Measurements from ENCODE around the gene ADH1C. TPM values are rescaled to one million over a fixed set of nuclear protein-coding genes. Genes with fewer than 3 reads are reported as not detected.

Gene ADH1C
- total and polyA plus RNA-seq, 2 experiments from 2014 or later: 4.4 to 13.7 TPM

DNA sequence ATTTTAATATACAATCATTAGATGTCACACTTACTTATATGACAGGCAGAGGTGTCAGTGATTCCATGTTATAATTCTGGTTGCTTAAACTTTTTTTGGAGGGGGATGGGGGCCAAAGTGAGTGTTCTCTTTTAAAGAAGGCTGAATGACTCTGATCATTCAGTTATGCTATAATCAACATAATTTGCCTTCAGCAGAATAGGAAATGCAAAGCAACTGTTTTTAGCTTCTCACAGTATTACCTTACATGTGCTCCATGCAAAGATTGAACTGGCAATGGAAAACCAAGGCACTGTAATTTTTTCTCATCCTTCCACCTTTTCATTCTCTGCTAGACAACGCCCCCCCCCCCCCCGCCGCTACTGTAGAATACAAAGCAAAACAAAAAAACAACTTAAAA lies 13.4 kb downstream of the ADH1C start:
- Histone ChIP-seq H3K27me3 (no peaks in the 10 kb centered on the region), H3K27ac (no peak overlapping the region), H4K20me1 (ENCODE audit: insufficient read depth, poor library complexity, severe bottlenecking) (no peaks in the 10 kb centered on the region), H3K4me3 (no peak overlapping the region), H3K4me1 (ENCODE audit: insufficient read depth) (no peaks in the 10 kb centered on the region), H3K9me3 (ENCODE audit: low read depth) (no peaks in the 10 kb centered on the region), H3K4me2 (no peak overlapping the region), H3K9me2 (replicated peaks; ENCODE audit: insufficient read depth) (no peaks in the 10 kb centered on the region), H3K36me3 (replicated peaks; ENCODE audit: insufficient read depth, low read depth) (no peaks in the 10 kb centered on the region), H2AFZ (no peak overlapping the region), H3K79me2 (no peaks in the 10 kb centered on the region)
- TF ChIP-seq, protein P1, sequence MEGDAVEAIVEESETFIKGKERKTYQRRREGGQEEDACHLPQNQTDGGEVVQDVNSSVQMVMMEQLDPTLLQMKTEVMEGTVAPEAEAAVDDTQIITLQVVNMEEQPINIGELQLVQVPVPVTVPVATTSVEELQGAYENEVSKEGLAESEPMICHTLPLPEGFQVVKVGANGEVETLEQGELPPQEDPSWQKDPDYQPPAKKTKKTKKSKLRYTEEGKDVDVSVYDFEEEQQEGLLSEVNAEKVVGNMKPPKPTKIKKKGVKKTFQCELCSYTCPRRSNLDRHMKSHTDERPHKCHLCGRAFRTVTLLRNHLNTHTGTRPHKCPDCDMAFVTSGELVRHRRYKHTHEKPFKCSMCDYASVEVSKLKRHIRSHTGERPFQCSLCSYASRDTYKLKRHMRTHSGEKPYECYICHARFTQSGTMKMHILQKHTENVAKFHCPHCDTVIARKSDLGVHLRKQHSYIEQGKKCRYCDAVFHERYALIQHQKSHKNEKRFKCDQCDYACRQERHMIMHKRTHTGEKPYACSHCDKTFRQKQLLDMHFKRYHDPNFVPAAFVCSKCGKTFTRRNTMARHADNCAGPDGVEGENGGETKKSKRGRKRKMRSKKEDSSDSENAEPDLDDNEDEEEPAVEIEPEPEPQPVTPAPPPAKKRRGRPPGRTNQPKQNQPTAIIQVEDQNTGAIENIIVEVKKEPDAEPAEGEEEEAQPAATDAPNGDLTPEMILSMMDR (IDR thresholded peaks at IDR 0.05; ENCODE audit: poor library complexity): no peak
- TF ChIP-seq EZH2phosphoT487 (IDR thresholded peaks at IDR 0.05; ENCODE audit: low read depth, severe bottlenecking, unreplicated experiment) (no peak), EZH2 (IDR thresholded peaks at IDR 0.05; ENCODE audit: borderline replicate concordance) (no peak)
- 96% methylated on average over 3 of the region's 3 CpGs for WGBS (ENCODE audit: low lambda C conversion rate, missing lambda C conversion rate)
- DNase-seq (ENCODE audit: low spot score): no peak

DNA sequence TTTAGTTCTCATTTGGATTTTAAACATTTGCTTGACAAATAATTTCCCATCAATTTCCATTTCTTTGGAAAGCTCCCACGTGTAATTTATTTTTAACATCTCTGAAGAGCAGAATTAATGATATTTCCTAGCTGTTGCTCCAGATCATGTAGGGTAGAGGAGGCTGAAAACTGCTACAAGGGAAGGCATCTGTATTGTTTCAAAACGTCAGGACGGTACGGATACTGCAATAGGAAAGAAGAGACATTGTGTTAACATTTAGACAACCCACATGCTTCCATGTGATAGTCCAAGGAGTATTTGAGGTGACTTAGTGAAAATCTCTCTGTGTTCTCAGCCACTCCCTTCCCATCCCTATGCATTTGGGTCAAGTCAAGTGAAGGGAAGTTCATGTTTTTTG lies 16.0 kb downstream of the ADH1C start:
- no peak overlapping the region for H3K4me2 ChIP-seq
- WGBS (ENCODE audit: low lambda C conversion rate, missing lambda C conversion rate): 74% methylated on average over 4 of the region's 4 CpGs
- H3K27ac ChIP-seq: no peak overlapping the region
- no peaks in the 10 kb centered on the region for H3K9me2 ChIP-seq (replicated peaks; ENCODE audit: insufficient read depth)
- TF ChIP-seq, protein P1 (IDR thresholded peaks at IDR 0.05; ENCODE audit: poor library complexity): no peak
- no peak for TF ChIP-seq EZH2 (IDR thresholded peaks at IDR 0.05; ENCODE audit: borderline replicate concordance)
- TF ChIP-seq EZH2phosphoT487 (IDR thresholded peaks at IDR 0.05; ENCODE audit: low read depth, severe bottlenecking, unreplicated experiment): no peak
- no peaks in the 10 kb centered on the region for H3K36me3 ChIP-seq (replicated peaks; ENCODE audit: insufficient read depth, low read depth)
- no peaks in the 10 kb centered on the region for H3K4me1 ChIP-seq (ENCODE audit: insufficient read depth)
- H3K9me3 ChIP-seq (ENCODE audit: low read depth): no peaks in the 10 kb centered on the region
- no peaks in the 10 kb centered on the region for H3K27me3 ChIP-seq
- H2AFZ ChIP-seq: no peak overlapping the region
- H3K4me3 ChIP-seq: no peak overlapping the region
- DNase-seq (ENCODE audit: low spot score): no peak
- H4K20me1 ChIP-seq (ENCODE audit: insufficient read depth, poor library complexity, severe bottlenecking): no peaks in the 10 kb centered on the region
- no peaks in the 10 kb centered on the region for H3K79me2 ChIP-seq

DNA sequence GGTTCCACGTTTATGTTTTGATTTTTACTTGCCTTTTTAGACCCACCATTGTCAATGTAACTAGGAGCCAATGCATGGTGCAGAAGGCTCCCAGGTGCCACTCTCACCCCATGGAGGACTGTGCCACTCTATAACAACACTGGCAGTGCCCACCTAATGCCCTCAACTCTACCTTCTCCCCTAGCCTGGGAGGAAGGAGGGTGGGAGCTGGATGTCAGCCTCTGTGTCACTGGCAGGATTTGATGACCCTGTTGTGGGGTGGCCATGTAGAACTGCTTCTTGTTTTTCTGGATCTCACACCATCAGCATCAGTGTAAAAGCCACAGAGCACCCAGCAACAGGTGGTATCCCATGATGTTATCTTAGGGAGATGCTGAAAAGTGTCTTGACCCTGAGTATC lies 17.7 kb downstream of the ADH1C start:
- Histone ChIP-seq H3K27me3 (no peaks in the 10 kb centered on the region), H3K27ac (no peak overlapping the region), H3K4me3 (no peak overlapping the region), H3K9me2 (replicated peaks; ENCODE audit: insufficient read depth) (no peaks in the 10 kb centered on the region), H2AFZ (no peak overlapping the region), H3K79me2 (no peaks in the 10 kb centered on the region), H4K20me1 (ENCODE audit: insufficient read depth, poor library complexity, severe bottlenecking) (no peaks in the 10 kb centered on the region), H3K4me1 (ENCODE audit: insufficient read depth) (no peaks in the 10 kb centered on the region), H3K36me3 (replicated peaks; ENCODE audit: insufficient read depth, low read depth) (no peaks in the 10 kb centered on the region), H3K4me2 (no peak overlapping the region), H3K9me3 (ENCODE audit: low read depth) (no peaks in the 10 kb centered on the region)
- WGBS (ENCODE audit: low lambda C conversion rate, missing lambda C conversion rate): 68% methylated on average over 1 of the region's 1 CpG
- TF ChIP-seq EZH2 (IDR thresholded peaks at IDR 0.05; ENCODE audit: borderline replicate concordance) (no peak), EZH2phosphoT487 (IDR thresholded peaks at IDR 0.05; ENCODE audit: low read depth, severe bottlenecking, unreplicated experiment) (no peak)
- TF ChIP-seq, protein P1 (IDR thresholded peaks at IDR 0.05; ENCODE audit: poor library complexity): no peak
- no peak for DNase-seq (ENCODE audit: low spot score)

DNA sequence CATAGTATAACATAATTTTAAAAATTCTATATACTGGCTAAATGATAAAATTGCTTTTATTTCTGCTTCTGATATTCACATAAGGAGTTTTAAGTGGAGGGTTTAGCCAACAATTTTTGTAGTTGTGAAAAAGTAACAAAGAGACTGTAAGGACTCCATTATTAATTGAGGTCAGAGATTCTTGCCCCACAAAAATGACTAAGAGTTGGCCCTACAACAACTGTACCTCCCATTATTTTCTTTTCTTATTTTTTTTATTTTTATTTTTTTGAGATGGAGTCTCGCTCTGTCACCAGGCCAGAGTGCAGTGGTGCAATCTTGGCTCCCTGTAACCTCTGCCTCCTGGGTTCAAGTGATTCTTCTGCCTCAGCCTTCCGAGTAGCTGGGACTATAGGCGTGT lies 21.9 kb downstream of the ADH1C start:
- no peak overlapping the region for H3K4me2 ChIP-seq
- H3K27me3 ChIP-seq: no peaks in the 10 kb centered on the region
- TF ChIP-seq EZH2 (IDR thresholded peaks at IDR 0.05; ENCODE audit: borderline replicate concordance): no peak
- TF ChIP-seq, protein P1 (IDR thresholded peaks at IDR 0.05; ENCODE audit: poor library complexity): no peak
- TF ChIP-seq EZH2phosphoT487 (IDR thresholded peaks at IDR 0.05; ENCODE audit: low read depth, severe bottlenecking, unreplicated experiment): no peak
- no peaks in the 10 kb centered on the region for H3K79me2 ChIP-seq
- no peak overlapping the region for H3K4me3 ChIP-seq
- no peaks in the 10 kb centered on the region for H3K4me1 ChIP-seq (ENCODE audit: insufficient read depth)
- DNase-seq (ENCODE audit: low spot score): no peak
- no peak overlapping the region for H2AFZ ChIP-seq
- H3K9me3 ChIP-seq (ENCODE audit: low read depth): no peaks in the 10 kb centered on the region
- no peaks in the 10 kb centered on the region for H4K20me1 ChIP-seq (ENCODE audit: insufficient read depth, poor library complexity, severe bottlenecking)
- no peaks in the 10 kb centered on the region for H3K36me3 ChIP-seq (replicated peaks; ENCODE audit: insufficient read depth, low read depth)
- no peak overlapping the region for H3K27ac ChIP-seq
- H3K9me2 ChIP-seq (replicated peaks; ENCODE audit: insufficient read depth): no peaks in the 10 kb centered on the region
- 98% methylated on average over 3 of the region's 3 CpGs for WGBS (ENCODE audit: low lambda C conversion rate, missing lambda C conversion rate)
